K562 (cell line): Measurements from ENCODE around the gene CNIH1. TPM values are rescaled to one million over a fixed set of nuclear protein-coding genes. Genes with fewer than 3 reads are reported as not detected.

Source experiments
- CBX2 ChIP-seq: fragments of 200-600 bp; sonication (generic); IDR thresholded peaks from one replicate; pipeline ENCODE4 v1.6.1; 2012; ENCODE audit warnings: mild to moderate bottlenecking, low read length, inconsistent platforms; ENCODE audit not compliant: insufficient read depth, poor library complexity, severe bottlenecking
- E4F1 ChIP-seq: fragments of 250-450 bp; sonication (Bioruptor Pico); IDR thresholded peaks from 2 replicates; pipeline ENCODE4 v1.5.0; 2021; ENCODE audit warnings: mild to moderate bottlenecking, borderline replicate concordance
- MIER1 ChIP-seq: fragments of 450-650 bp; IDR thresholded peaks from 2 replicates; pipeline ENCODE4 v1.6.1; 2016; ENCODE audit warnings: antibody characterized with exemption, mild to moderate bottlenecking, low read depth
- MTA3 ChIP-seq: fragments of 450-650 bp; formaldehyde crosslinking; IDR thresholded peaks from 2 replicates; pipeline ENCODE4 v1.6.1; 2017; ENCODE audit warnings: mild to moderate bottlenecking, borderline replicate concordance
- NR1H2 ChIP-seq: sonication (generic); formaldehyde crosslinking; IDR thresholded peaks from 2 replicates; pipeline ENCODE4 v1.4.0; 2020; ENCODE audit warnings: mild to moderate bottlenecking, missing genetic modification reagents
- RBM17 ChIP-seq: fragments of 200-400 bp; formaldehyde crosslinking; IDR thresholded peaks from 2 replicates; pipeline ENCODE4 v1.6.1; 2017; ENCODE audit warnings: low read depth, mild to moderate bottlenecking, low read length, borderline replicate concordance
- SIN3A ChIP-seq, 2 experiments: fragments of 150-350 bp in 1 of 2; IDR thresholded peaks; 2 replicates each; pipeline ENCODE4 v1.6.1; 2011 to 2016; ENCODE audit warnings: borderline replicate concordance in 2 of 2, low read depth in 2 of 2, low read length in 2 of 2, mild to moderate bottlenecking in 2 of 2, moderate library complexity in 2 of 2; ENCODE audit not compliant: control insufficient read depth in 1 of 2
- SIRT6 ChIP-seq: IDR thresholded peaks from one replicate; pipeline ENCODE4 v1.6.1; 2012; ENCODE audit warnings: low read depth, mild to moderate bottlenecking, control low read depth, inconsistent platforms, low read length, moderate library complexity
- SMARCE1 ChIP-seq: fragments of 450-650 bp; IDR thresholded peaks from 2 replicates; pipeline ENCODE4 v1.7.1; 2016; ENCODE audit warnings: mild to moderate bottlenecking
- TARDBP ChIP-seq: fragments of 450-650 bp; IDR thresholded peaks from 2 replicates; pipeline ENCODE4 v1.6.1; 2016
- TSC22D4 ChIP-seq: fragments of 450-650 bp; IDR thresholded peaks from 2 replicates; pipeline ENCODE4 v1.6.1; 2016; ENCODE audit warnings: missing genetic modification characterization, missing biosample characterization, control low read depth
- U2AF1 ChIP-seq: fragments of 200-400 bp; formaldehyde crosslinking; optimal IDR thresholded peaks from 2 replicates; pipeline ENCODE3; 2017; ENCODE audit warnings: mild to moderate bottlenecking, low read depth, low read length, moderate library complexity
- UBTF ChIP-seq, 2 experiments: IDR thresholded peaks; 2 replicates each; pipeline ENCODE4 v1.6.1; 2012; ENCODE audit warnings: improper control_type of control experiment in 2 of 2, low read depth in 2 of 2, low read length in 2 of 2, borderline replicate concordance in 1 of 2
- ZC3H8 ChIP-seq: fragments of 450-650 bp; IDR thresholded peaks from 2 replicates; pipeline ENCODE4 v1.6.1; 2017
- ZNF184 ChIP-seq: sonication (generic); formaldehyde crosslinking; IDR thresholded peaks from 2 replicates; pipeline ENCODE4 v1.5.0; 2020; ENCODE audit warnings: missing genetic modification reagents
- ZNF449 ChIP-seq: fragments of 250-450 bp; sonication (Bioruptor Pico); IDR thresholded peaks from 2 replicates; pipeline ENCODE4 v1.8.0; 2022; ENCODE audit warnings: moderate library complexity, mild to moderate bottlenecking, inconsistent platforms
- ZNF79 ChIP-seq: fragments of 250-450 bp; sonication (Bioruptor Pico); IDR thresholded peaks from 2 replicates; pipeline ENCODE4 v1.4.0; 2020; ENCODE audit warnings: low read depth, mild to moderate bottlenecking, moderate library complexity
- ZSCAN29 ChIP-seq: fragments of 450-650 bp; IDR thresholded peaks from 2 replicates; pipeline ENCODE4 v1.6.1; 2017
- polyA plus RNA-seq, 8 experiments: library from polyadenylated mRNA; depleted of rRNA in 4 of 8; stranded (reverse) in 5 of 8; unstranded in 3 of 8; fragments of >200 nt; fragmentation: Nextera tagmentation in 2 of 8; fragmentation: Illumina TruSeq in 1 of 8; extraction: Ambion mirVana in 2 of 8; extraction: Trizol in 1 of 8; gene quantifications; 2 replicates each; pipeline versions ENCODE4 v1.2.1 to v1.2.3, GENCODE V29; 2011 to 2014; ENCODE audit warnings: inconsistent platforms in 1 of 8, missing spikeins in 1 of 8
- total RNA-seq, 7 experiments: library from RNA; depleted of rRNA in 6 of 7; stranded (reverse); fragments of >200 nt in 6 of 7; fragmentation: Illumina TruSeq in 2 of 7; extraction: Trizol in 2 of 7; gene quantifications; 2 replicates each; pipeline versions ENCODE4 v1.2.1 to v1.2.3, GENCODE V29; 2011 to 2021; ENCODE audit warnings: low replicate concordance in 1 of 7
- TF ChIP-seq, protein P1 (sequence below): sonication (generic); formaldehyde crosslinking; IDR thresholded peaks from 2 replicates; pipeline ENCODE4 v1.8.1; 2023; ENCODE audit warnings: mild to moderate bottlenecking, missing genetic modification reagents, moderate library complexity
- TF ChIP-seq, protein P2 (sequence below): fragments of 450-650 bp; IDR thresholded peaks from 2 replicates; pipeline ENCODE4 v1.6.1; 2017; ENCODE audit warnings: mild to moderate bottlenecking, moderate library complexity

Gene CNIH1
- total and polyA plus RNA-seq, 9 of the 15 experiments (the other 6 are each of a cell fraction or from before 2014, with no cell fraction given): 13.9 to 283 (median 77.3) TPM

GRCh38 chr14:54488646-54489317, 47.6 kb upstream of the CNIH1 start, which contains the start of gene GMFB (continued):
- no peak for TF ChIP-seq ZSCAN29
- TF ChIP-seq SIN3A (IDR thresholded peaks at IDR 0.05; ENCODE audit: borderline replicate concordance in 2 of 2, control insufficient read depth in 1 of 2, low read depth in 2 of 2, low read length in 2 of 2): no peak; a peak in 1 of 4 replicates
- no peak for TF ChIP-seq TSC22D4 (tag)
- no peak for TF ChIP-seq CBX2
- TF ChIP-seq U2AF1: no peak
- TF ChIP-seq TARDBP: no peak
- no peak for TF ChIP-seq SMARCE1
- no peak for TF ChIP-seq RBM17
- TF ChIP-seq SIRT6: no peak
- no peak for TF ChIP-seq ZC3H8
- 0 out of 4 replicates have a peak, but pooled peaks of 1 of the 2 experiments have one; percentile 35 for TF ChIP-seq UBTF (IDR thresholded peaks at IDR 0.05; ENCODE audit: borderline replicate concordance in 1 of 2, low read depth in 2 of 2, low read length in 2 of 2)
- no peak for TF ChIP-seq ZNF79 (CRISPR knock-in tag)
- TF ChIP-seq ZNF449 (CRISPR knock-in tag): no peak
- TF ChIP-seq, protein P1, sequence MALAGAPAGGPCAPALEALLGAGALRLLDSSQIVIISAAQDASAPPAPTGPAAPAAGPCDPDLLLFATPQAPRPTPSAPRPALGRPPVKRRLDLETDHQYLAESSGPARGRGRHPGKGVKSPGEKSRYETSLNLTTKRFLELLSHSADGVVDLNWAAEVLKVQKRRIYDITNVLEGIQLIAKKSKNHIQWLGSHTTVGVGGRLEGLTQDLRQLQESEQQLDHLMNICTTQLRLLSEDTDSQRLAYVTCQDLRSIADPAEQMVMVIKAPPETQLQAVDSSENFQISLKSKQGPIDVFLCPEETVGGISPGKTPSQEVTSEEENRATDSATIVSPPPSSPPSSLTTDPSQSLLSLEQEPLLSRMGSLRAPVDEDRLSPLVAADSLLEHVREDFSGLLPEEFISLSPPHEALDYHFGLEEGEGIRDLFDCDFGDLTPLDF: no peak
- TF ChIP-seq MTA3: peak; percentile 94
- no peak for TF ChIP-seq ZNF184 (CRISPR knock-in tag)
- TF ChIP-seq NR1H2 (CRISPR knock-in tag): no peak
- TF ChIP-seq, protein P2, sequence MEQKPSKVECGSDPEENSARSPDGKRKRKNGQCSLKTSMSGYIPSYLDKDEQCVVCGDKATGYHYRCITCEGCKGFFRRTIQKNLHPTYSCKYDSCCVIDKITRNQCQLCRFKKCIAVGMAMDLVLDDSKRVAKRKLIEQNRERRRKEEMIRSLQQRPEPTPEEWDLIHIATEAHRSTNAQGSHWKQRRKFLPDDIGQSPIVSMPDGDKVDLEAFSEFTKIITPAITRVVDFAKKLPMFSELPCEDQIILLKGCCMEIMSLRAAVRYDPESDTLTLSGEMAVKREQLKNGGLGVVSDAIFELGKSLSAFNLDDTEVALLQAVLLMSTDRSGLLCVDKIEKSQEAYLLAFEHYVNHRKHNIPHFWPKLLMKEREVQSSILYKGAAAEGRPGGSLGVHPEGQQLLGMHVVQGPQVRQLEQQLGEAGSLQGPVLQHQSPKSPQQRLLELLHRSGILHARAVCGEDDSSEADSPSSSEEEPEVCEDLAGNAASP: no peak
- no peak for TF ChIP-seq MIER1
- TF ChIP-seq E4F1 (CRISPR knock-in tag): no peak
